Measurements from ENCODE around the gene IGF1R.

DNA sequence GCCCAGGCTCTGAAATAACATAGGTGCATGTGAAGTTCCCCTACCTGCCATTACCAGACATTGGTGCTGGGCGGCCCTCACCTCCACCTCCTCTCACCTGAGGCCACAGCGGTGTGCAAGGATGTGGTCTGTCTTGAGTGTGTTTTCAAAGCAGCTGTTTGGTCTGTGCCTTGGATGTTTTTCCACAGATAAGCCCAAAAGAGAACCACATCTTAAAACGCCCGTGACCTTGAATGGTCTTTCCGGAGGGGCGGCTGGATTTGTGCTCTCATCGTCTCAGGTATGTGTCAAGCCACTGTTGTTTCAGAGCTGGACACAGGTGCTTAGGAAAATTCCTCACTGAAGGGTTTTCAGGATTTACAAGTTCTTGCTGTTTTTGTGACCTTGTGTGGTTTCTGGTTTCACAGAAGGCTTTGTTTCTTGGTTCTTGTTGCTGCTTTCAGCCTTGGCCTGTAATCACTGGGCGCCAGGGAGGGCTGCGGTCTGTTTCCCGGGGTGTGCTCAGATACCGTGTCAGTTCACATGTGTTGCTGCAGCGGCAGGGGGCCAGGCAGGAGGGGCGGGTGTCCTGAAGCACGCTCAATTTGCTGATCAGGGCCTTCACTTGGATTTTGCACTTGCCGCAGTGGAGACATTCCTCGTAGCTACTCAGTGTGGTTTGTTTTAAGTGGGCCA, 128.4 kb downstream of the IGF1R start:
- TF ChIP-seq, protein P1, sequence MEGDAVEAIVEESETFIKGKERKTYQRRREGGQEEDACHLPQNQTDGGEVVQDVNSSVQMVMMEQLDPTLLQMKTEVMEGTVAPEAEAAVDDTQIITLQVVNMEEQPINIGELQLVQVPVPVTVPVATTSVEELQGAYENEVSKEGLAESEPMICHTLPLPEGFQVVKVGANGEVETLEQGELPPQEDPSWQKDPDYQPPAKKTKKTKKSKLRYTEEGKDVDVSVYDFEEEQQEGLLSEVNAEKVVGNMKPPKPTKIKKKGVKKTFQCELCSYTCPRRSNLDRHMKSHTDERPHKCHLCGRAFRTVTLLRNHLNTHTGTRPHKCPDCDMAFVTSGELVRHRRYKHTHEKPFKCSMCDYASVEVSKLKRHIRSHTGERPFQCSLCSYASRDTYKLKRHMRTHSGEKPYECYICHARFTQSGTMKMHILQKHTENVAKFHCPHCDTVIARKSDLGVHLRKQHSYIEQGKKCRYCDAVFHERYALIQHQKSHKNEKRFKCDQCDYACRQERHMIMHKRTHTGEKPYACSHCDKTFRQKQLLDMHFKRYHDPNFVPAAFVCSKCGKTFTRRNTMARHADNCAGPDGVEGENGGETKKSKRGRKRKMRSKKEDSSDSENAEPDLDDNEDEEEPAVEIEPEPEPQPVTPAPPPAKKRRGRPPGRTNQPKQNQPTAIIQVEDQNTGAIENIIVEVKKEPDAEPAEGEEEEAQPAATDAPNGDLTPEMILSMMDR (IDR thresholded peaks at IDR 0.05): no peak
- no peak for TF ChIP-seq EP300 (IDR thresholded peaks at IDR 0.05)
- no peak for TF ChIP-seq POLR2AphosphoS5 (IDR thresholded peaks at IDR 0.05)
